Caco-2 (cell line): ENCODE measurements around the gene GCA. TPM values are rescaled to one million over a fixed set of nuclear protein-coding genes. Genes with fewer than 3 reads are reported as not detected.
A peak's percentile ranks its signal among the peaks of the same experiment; 100 is the strongest.

ENCODE experiments used
- BruUV-seq: library from RNA; stranded (reverse); fragments of 400-500 nt; replicated peaks from 2 replicates; lab custom pipeline; 2021; lab: Mats Ljungman, UMichigan
- CTCF ChIA-PET: fragments of 300-600 bp; sonication (Branson Sonifier 250); formaldehyde crosslinking; loops from one replicate; lab custom pipeline; 2022; ENCODE audit warnings: antibody characterized with exemption; lab: Charles Lee
- POLR2A ChIA-PET: fragments of 300-600 bp; sonication (Branson Sonifier 250); formaldehyde crosslinking; loops from one replicate; lab custom pipeline; 2022; ENCODE audit warnings: antibody characterized with exemption; lab: Charles Lee
- DNase-seq, 2 experiments: peaks; one replicate each; pipeline versions ENCODE4 v3.0.0 to v3.0.0-alpha.2; 2020 to 2022
- H3K27me3 ChIP-seq: replicated peaks from 2 replicates; pipeline ENCODE4 v1.6.0; 2011; ENCODE audit warnings: low read length; ENCODE audit not compliant: control insufficient read depth, insufficient read depth
- H3K36me3 ChIP-seq: 2 replicates; pipeline ENCODE4 v1.5.1; 2011; ENCODE audit warnings: low read length; ENCODE audit not compliant: control insufficient read depth, insufficient read depth
- H3K4me1 ChIP-seq: fragments of 250-450 bp; sonication (Bioruptor Pico); 2 replicates; pipeline ENCODE4 v1.5.1; 2020; ENCODE audit warnings: mild to moderate bottlenecking
- H3K4me3 ChIP-seq: 2 replicates; pipeline ENCODE4 v1.5.1; 2011; ENCODE audit warnings: low read depth, mild to moderate bottlenecking, control low read depth, low read length
- H3K9me3 ChIP-seq: fragments of 250-450 bp; sonication (Bioruptor Pico); 2 replicates; pipeline ENCODE4 v1.5.1; 2020; ENCODE audit warnings: mild to moderate bottlenecking, moderate library complexity
- H3K27ac Mint-ChIP-seq: one replicate; pipeline ENCODE4 v1.8.0; 2022; ENCODE audit warnings: mixed read lengths; ENCODE audit not compliant: unreplicated experiment
- H3K27me3 Mint-ChIP-seq: one replicate; pipeline ENCODE4 v1.8.0; 2022; ENCODE audit warnings: mixed read lengths; ENCODE audit not compliant: insufficient read depth, unreplicated experiment
- H3K36me3 Mint-ChIP-seq: one replicate; pipeline ENCODE4 v1.8.0; 2022; ENCODE audit warnings: mild to moderate bottlenecking, mixed read lengths; ENCODE audit not compliant: insufficient read depth, unreplicated experiment
- H3K4me1 Mint-ChIP-seq: one replicate; pipeline ENCODE4 v1.8.0; 2022; ENCODE audit warnings: low read depth, mixed read lengths; ENCODE audit not compliant: unreplicated experiment
- H3K4me3 Mint-ChIP-seq: one replicate; pipeline ENCODE4 v1.8.0; 2022; ENCODE audit warnings: mild to moderate bottlenecking, moderate library complexity, mixed read lengths; ENCODE audit not compliant: unreplicated experiment
- H3K9me3 Mint-ChIP-seq: one replicate; pipeline ENCODE4 v1.8.0; 2022; ENCODE audit warnings: mixed read lengths; ENCODE audit not compliant: unreplicated experiment
- CTCF ChIP-seq, 2 experiments: fragments of 200-600 bp in 1 of 2; IDR thresholded peaks; 1 replicate in 1 of 2; 2 replicates in 1 of 2; pipeline versions ENCODE4 v1.5.1 to v1.8.0; 2011 to 2022; ENCODE audit warnings: antibody characterized with exemption in 1 of 2, control low read depth in 1 of 2, inconsistent platforms in 1 of 2, low read depth in 1 of 2, low read length in 1 of 2, mild to moderate bottlenecking in 1 of 2, moderate library complexity in 1 of 2; ENCODE audit not compliant: insufficient read depth in 1 of 2, severe bottlenecking in 1 of 2, unreplicated experiment in 1 of 2
- intact Hi-C: fragments of 100-400 bp; cut with micrococcal nuclease; formaldehyde crosslinking; loops from one replicate; pipeline ENCODE4 v1.10.0; 2022; ENCODE audit not compliant: unreplicated experiment
- total RNA-seq: library from RNA; stranded (reverse); gene quantifications from 2 replicates; pipeline ENCODE4 v1.2.3, GENCODE V29; 2022

Gene GCA
- total RNA-seq, 1 experiment from 2014 or later, result 29.4 TPM

DNA sequence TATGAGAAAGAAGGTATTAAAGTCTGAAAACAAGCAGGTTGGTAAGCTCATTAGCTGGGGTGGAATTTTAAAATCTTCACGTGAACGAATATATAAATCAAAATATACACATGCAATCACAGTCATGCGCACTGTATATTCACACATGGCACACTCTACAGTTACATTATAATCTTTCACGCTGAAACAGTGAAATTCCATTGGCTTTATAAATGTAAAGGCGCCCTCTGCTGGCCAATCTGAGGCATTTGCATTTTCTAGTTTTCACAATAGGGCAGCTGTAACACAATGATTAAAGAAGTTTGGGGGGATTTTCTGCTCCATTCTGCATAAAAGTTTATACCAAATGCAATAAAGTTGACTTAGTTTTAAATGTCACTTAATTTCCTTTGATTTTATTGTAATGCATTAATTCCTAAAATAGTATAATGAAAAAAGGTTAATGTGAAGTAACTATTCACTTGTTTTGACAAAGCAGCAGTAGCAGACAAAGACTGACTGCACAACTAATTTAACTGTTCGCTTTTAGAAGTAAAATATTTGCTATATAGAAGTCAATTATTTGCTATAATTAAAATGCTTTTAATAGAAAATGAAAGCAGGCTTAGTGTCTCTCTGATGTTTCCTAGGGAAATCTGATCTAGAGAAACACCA, 42.7 kb upstream of the GCA start:
- DNase-seq, result peak in 1 of 2 experiments; percentile 42

GRCh38 chr2:162301877-162302276, 42.1 kb upstream of the GCA start:
- H3K27ac Mint-ChIP-seq, result no peak overlapping the region
- no peaks in the 10 kb centered on the region for H3K4me1 ChIP-seq
- H3K9me3 Mint-ChIP-seq, result no peaks in the 10 kb centered on the region
- intact Hi-C loops, result loop anchor here (1.0 kb wide), 1 partner anchor 716 kb away; no protein-coding TSS in a partner anchor
- H3K4me3 ChIP-seq, result no peak overlapping the region
- BruUV-seq, result no TSS peak
- H3K4me3 Mint-ChIP-seq, result no peak overlapping the region
- no peaks in the 10 kb centered on the region for H3K36me3 ChIP-seq
- no peak for DNase-seq
- no peaks in the 10 kb centered on the region for H3K4me1 Mint-ChIP-seq
- no peak for TF ChIP-seq CTCF (IDR thresholded peaks at IDR 0.05; ENCODE audit: insufficient read depth in 1 of 2, low read depth in 1 of 2, low read length in 1 of 2, severe bottlenecking in 1 of 2, unreplicated experiment in 1 of 2)
- CTCF ChIA-PET, result interaction anchor here (0.8 to 1.2 kb wide), 2 partner anchors 81 to 142 kb away, joined by 3 to 9 read pairs; no protein-coding TSS in a partner anchor
- H3K27me3 Mint-ChIP-seq, result peaks cover 3% of the 10 kb centered on the region
- POLR2A ChIA-PET, result no interaction called here
- no peaks in the 10 kb centered on the region for H3K36me3 Mint-ChIP-seq
- H3K9me3 ChIP-seq, result no peaks in the 10 kb centered on the region
- no peaks in the 10 kb centered on the region for H3K27me3 ChIP-seq

More for the DNA sequence above, 42.7 kb upstream of the GCA start:
- CTCF ChIA-PET, result interaction anchor here (0.8 to 1.2 kb wide), 2 partner anchors 81 to 142 kb away, joined by 3 to 9 read pairs; no protein-coding TSS in a partner anchor
- Mint-ChIP-seq H3K9me3 (no peaks in the 10 kb centered on the region), H3K4me1 (no peaks in the 10 kb centered on the region), H3K27ac (no peak overlapping the region), H3K4me3 (no peak overlapping the region), H3K36me3 (no peaks in the 10 kb centered on the region), H3K27me3 (peaks cover 3% of the 10 kb centered on the region)
- no peaks in the 10 kb centered on the region for H3K9me3 ChIP-seq
- TF ChIP-seq CTCF (IDR thresholded peaks at IDR 0.05; ENCODE audit: insufficient read depth in 1 of 2, low read depth in 1 of 2, low read length in 1 of 2, severe bottlenecking in 1 of 2, unreplicated experiment in 1 of 2), result peak; percentile 78 to 83
- no peaks in the 10 kb centered on the region for H3K36me3 ChIP-seq
- BruUV-seq, result no TSS peak
- no peak overlapping the region for H3K4me3 ChIP-seq
- intact Hi-C loops, result loop anchor here (1.0 kb wide), 1 partner anchor 715 kb away; no protein-coding TSS in a partner anchor
- H3K4me1 ChIP-seq, result no peaks in the 10 kb centered on the region
- H3K27me3 ChIP-seq, result no peaks in the 10 kb centered on the region
- POLR2A ChIA-PET, result no interaction called here

GRCh38 chr2:162305901-162306300, 38.0 kb upstream of the GCA start:
- ChIA-PET CTCF (no interaction called here), POLR2A (no interaction called here)
- Mint-ChIP-seq H3K27me3 (peaks cover 6% of the 10 kb centered on the region), H3K27ac (no peak overlapping the region), H3K4me1 (no peaks in the 10 kb centered on the region), H3K36me3 (no peaks in the 10 kb centered on the region), H3K9me3 (no peaks in the 10 kb centered on the region), H3K4me3 (no peak overlapping the region)
- Histone ChIP-seq H3K4me1 (no peaks in the 10 kb centered on the region), H3K27me3 (no peaks in the 10 kb centered on the region), H3K4me3 (no peak overlapping the region), H3K9me3 (no peaks in the 10 kb centered on the region), H3K36me3 (no peaks in the 10 kb centered on the region)
- intact Hi-C loops, result no loop called here
- DNase-seq, result no peak
- TF ChIP-seq CTCF (IDR thresholded peaks at IDR 0.05; ENCODE audit: insufficient read depth in 1 of 2, low read depth in 1 of 2, low read length in 1 of 2, severe bottlenecking in 1 of 2, unreplicated experiment in 1 of 2), result no peak
- no TSS peak for BruUV-seq
